NCI-H146 treated with DMSO at 0.1 percent for 48 hours (cell line): ENCODE measurements around the gene SERPINA3.
"Not testable (repeated sequence)": the region's sequence is repeated elsewhere in the genome, so short reads cannot be mapped to it uniquely, and the experiment has no call there.

ENCODE experiments used
- DNase-seq: peaks from one replicate; lab custom pipeline; 2025; ENCODE audit not compliant: unreplicated experiment; lab: John Stamatoyannopoulos, UW

Gene SERPINA3

GRCh38 chr14:94631050-94631449 is 18.9 kb downstream of the SERPINA3 start:
- no peak for DNase-seq

- no peak for DNase-seq
Observed at GRCh38 chr14:94631536-94632304, 19.5 kb downstream of the SERPINA3 start.

- no peak for DNase-seq
Observed at GRCh38 chr14:94632305-94632590, 20.1 kb downstream of the SERPINA3 start.

- DNase-seq, result no peak
Observed at GRCh38 chr14:94633121-94633520, 20.9 kb downstream of the SERPINA3 start.

- no peak for DNase-seq
Observed at GRCh38 chr14:94635154-94635553, 23.0 kb downstream of the SERPINA3 start.

GRCh38 chr14:94636744-94637412 is 24.7 kb downstream of the SERPINA3 start:
- no peak for DNase-seq

GRCh38 chr14:94637814-94638213 is 25.6 kb downstream of the SERPINA3 start:
- DNase-seq, result not testable (repeated sequence)

GRCh38 chr14:94638339-94638738 is 26.1 kb downstream of the SERPINA3 start:
- no peak for DNase-seq

GRCh38 chr14:94638961-94639817 is 27.0 kb downstream of the SERPINA3 start:
- DNase-seq, result no peak

GRCh38 chr14:94640721-94641631 is 28.8 kb downstream of the SERPINA3 start:
- no peak for DNase-seq

- DNase-seq, result no peak
Observed at GRCh38 chr14:94641632-94641955, 29.4 kb downstream of the SERPINA3 start.

- DNase-seq, result no peak
Observed at GRCh38 chr14:94643316-94644101, 31.3 kb downstream of the SERPINA3 start.

- no peak for DNase-seq
Observed at GRCh38 chr14:94644102-94644535, 31.9 kb downstream of the SERPINA3 start.

- no peak for DNase-seq
Observed at GRCh38 chr14:94646066-94646465, 33.9 kb downstream of the SERPINA3 start.

- no peak for DNase-seq
Observed at GRCh38 chr14:94646481-94646880, 34.3 kb downstream of the SERPINA3 start.

- no peak for DNase-seq
Observed at GRCh38 chr14:94648801-94649200, 36.6 kb downstream of the SERPINA3 start.

- DNase-seq, result no peak
Observed at GRCh38 chr14:94649543-94650443, 37.6 kb downstream of the SERPINA3 start.

GRCh38 chr14:94650444-94650775 is 38.2 kb downstream of the SERPINA3 start:
- no peak for DNase-seq
